ENCODE measurements around the gene ALX4.

Gene ALX4

DNA sequence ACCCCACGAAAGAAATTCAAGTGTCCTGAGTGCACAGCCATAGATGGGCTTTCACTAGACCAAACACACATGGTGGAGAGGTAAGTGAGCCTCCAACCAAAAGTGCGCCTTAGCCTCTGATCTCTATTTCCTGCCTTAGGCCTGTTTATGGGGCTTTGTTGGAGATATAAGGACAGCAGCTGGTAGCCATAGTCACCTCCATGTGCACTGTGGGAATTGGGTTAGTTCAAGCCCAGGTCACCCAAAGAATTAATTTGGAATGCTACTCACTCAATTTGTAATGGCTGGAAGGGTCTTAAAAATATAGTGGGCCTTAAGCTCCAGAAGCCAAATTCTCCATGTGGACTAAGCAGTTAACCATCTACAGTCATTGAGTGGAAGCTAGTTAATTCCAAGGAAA is 73.6 kb downstream of the ALX4 start:
- no peak for TF ChIP-seq GATA1 (IDR thresholded peaks at IDR 0.05; ENCODE audit: low read depth, low read length)
- TF ChIP-seq POLR2A (IDR thresholded peaks at IDR 0.05; ENCODE audit: low read length) = no peak
- no peak for DNase-seq

DNA sequence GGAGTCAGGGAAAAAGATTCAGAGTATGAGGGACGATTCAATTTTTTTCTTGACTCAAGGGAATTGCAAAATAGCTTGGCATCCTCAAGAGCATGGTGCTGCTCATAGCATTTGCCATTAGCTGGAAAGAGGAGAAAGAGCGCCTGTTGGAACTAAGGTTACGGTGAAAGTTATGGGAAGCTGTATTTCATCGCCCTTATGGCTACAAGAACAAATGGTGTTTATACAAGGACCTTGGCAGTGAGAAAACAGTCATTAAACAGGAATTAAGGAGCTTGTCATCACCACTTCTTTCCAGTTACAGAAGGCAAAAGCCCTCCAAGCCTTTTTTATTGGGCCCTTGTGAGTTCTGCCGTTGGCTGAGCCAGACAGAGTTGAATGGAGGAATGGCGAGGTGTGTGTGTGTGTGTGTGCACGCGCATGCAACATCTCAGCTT is 74.2 kb downstream of the ALX4 start:
- TF ChIP-seq GATA1 (IDR thresholded peaks at IDR 0.05; ENCODE audit: low read depth, low read length) = no peak
- no peak for TF ChIP-seq POLR2A (IDR thresholded peaks at IDR 0.05; ENCODE audit: low read length)
- DNase-seq = no peak

DNA sequence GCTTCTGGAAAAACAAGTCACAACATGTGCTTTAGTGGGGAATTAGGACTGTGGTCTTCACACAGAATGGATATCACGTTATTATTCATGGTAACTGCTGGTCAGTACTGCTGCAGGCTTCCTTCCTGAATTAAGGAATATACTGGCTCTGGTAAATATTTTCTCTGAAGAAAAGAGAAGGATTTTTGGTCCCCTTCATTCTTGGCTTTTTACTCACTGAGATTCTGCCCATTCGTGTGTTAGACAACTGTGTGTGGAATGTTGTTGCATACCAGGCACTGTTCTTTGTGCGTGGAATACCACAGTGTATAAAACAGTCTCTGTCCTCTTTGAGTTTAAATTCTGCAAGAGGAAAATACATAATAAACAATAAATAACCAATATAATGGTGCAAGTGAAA is 80.3 kb downstream of the ALX4 start:
- TF ChIP-seq POLR2A (IDR thresholded peaks at IDR 0.05; ENCODE audit: low read length) = no peak
- no peak for TF ChIP-seq GATA1 (IDR thresholded peaks at IDR 0.05; ENCODE audit: low read depth, low read length)
- no peak for DNase-seq

DNA sequence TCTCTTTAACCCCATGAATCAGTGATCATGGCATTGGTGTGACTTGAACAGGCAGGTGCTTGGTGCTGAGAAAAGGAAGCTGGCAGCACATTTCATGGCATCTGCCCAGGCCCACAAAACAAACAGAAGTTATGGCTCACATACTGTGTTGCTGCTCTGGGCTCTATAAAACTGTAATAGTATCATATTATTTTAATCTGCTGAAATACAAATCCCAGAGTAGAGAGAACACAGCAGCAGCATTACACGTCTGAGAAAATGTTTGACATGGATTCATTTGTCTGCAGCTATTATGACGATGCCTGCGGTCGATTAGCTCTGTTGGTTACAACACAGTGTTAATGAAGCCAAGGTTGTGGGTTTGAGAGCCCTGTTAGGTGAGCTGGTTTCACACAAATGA is 80.8 kb downstream of the ALX4 start:
- DNase-seq = no peak
- TF ChIP-seq POLR2A (IDR thresholded peaks at IDR 0.05; ENCODE audit: low read length) (no peak), GATA1 (IDR thresholded peaks at IDR 0.05; ENCODE audit: low read depth, low read length) (no peak)

DNA sequence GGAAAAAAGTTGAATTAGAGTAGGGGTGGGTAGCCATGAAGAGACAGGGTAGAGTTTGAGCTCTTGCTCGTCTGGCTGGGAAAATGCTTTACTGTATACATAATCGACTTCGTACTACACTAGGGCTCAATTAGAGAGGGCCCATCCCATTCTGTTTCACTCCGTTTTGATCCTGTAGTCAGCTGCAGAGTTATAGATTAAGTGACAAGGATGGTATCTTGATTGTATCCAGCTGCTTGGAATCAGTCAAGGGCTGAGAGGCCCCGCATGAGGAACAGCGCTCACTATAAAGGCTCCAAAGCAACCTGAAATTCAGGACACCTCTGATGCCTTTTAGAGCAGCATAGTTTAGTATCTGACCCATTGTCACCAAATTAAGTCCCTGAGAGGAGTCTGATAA is 81.6 kb downstream of the ALX4 start:
- DNase-seq = no peak
- no peak for TF ChIP-seq POLR2A (IDR thresholded peaks at IDR 0.05; ENCODE audit: low read length)
- TF ChIP-seq GATA1 (IDR thresholded peaks at IDR 0.05; ENCODE audit: low read depth, low read length) = no peak

DNA sequence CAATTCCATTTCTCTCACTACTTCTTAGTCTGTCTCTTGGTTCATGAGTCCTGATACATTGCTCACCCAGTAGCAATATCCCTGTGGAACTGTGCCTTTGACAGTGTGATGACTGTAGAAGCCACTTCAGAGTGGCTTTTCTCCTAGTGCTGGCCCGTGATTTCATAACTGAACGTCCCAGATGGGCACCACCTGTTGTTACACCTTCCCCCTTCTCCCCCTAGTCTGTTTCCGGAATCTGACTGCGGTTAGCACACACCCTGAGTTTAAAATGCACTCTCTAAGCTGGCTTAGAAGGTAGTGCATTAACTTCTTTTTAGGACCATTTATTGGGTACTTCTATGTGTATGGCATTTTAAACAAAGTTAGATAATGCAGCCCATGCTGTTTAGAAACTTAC is 83.0 kb downstream of the ALX4 start:
- TF ChIP-seq POLR2A (IDR thresholded peaks at IDR 0.05; ENCODE audit: low read length) = no peak
- no peak for TF ChIP-seq GATA1 (IDR thresholded peaks at IDR 0.05; ENCODE audit: low read depth, low read length)
- no peak for DNase-seq

DNA sequence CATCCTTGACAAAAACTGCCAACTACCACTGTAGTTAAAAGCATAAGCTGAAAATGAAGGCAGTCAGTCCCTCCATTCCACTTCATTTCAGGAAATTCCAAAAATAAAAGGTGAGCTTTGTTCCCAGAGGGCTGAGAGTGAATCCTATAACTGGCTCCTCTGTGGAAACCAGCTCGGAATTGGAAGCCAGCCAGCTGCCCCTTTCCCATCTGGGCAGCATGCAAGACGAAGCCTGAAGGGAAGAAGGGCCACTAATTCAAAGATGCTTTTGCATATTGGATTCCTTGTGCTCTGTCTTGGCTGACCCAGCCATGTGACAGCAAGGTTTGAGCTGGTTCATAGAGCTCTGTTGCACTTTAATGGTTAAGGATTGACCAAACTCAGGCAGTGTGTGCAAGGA is 83.4 kb downstream of the ALX4 start:
- DNase-seq = no peak
- TF ChIP-seq GATA1 (IDR thresholded peaks at IDR 0.05; ENCODE audit: low read depth, low read length) = no peak

DNA sequence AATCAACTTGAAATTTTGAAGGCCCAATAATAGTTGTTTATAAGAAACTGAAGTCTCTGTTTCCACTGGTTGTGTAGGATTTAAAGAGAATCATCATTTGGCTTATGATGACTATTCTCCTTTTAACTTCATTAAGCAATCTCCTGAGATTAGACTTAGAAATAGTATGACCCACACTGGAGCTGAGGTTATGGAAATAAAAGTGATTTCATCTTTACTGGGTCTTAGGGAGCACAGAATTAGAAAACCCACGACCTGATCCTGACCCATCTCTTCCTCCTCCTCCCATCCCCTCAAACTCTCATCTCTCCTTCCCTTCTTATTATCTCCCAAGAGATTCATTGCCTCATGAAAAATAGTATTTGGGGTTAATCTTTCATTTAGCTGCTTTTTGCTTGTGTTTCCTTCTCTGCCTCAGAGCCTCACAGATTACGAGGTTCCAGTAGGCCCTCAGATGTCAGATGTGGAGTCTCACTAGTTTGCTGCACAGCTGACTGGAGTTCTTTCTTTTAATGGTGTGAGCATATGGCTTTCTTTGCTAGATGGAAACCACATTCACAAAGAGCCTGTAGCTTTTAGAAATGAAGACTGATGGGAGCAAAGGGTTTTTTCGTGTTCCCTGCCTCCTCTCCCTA is 85.0 kb downstream of the ALX4 start:
- no peak for DNase-seq
- TF ChIP-seq POLR2A (IDR thresholded peaks at IDR 0.05; ENCODE audit: low read length) = no peak
- TF ChIP-seq GATA1 (IDR thresholded peaks at IDR 0.05; ENCODE audit: low read depth, low read length) = no peak

DNA sequence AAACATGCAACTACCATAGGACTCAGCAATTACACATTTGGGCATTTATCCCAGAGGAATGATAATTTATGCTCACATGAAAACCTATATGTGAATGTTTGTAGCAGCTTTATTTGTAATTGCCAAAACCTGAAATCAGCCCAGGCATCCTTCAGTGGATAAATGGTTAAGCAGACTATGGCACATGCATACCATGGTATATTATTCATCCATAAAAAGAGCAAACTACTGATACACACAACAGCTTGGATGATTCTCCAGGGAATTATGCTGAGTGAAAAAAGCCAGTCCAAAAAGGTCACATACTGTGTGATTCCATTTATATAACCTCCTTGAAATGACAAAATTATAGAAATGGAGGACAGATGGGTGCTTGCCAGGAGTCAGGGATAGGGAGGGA is 86.7 kb downstream of the ALX4 start:
- no peak for DNase-seq
- TF ChIP-seq POLR2A (IDR thresholded peaks at IDR 0.05; ENCODE audit: low read length) (no peak), GATA1 (IDR thresholded peaks at IDR 0.05; ENCODE audit: low read depth, low read length) (no peak)

DNA sequence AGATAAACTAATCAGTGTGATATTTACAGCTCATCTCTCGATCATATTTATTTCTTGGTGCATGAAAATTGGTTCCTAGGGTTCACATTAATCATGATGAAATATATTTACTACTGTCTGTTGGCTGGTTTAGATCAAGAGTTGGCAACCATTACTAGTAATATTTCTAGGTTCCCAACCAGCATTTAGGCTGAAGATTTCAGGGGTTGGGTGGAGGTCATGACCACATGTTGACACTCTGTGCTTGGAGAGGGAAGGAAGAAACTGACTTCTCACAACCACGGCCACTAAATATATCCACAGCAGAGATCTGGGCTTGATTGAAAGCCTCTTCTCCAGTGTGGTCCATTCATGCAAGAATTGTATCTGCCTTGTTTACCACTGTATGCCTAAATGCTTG is 87.9 kb downstream of the ALX4 start:
- TF ChIP-seq GATA1 (IDR thresholded peaks at IDR 0.05; ENCODE audit: low read depth, low read length) = no peak
- TF ChIP-seq POLR2A (IDR thresholded peaks at IDR 0.05; ENCODE audit: low read length) = no peak
- no peak for DNase-seq

DNA sequence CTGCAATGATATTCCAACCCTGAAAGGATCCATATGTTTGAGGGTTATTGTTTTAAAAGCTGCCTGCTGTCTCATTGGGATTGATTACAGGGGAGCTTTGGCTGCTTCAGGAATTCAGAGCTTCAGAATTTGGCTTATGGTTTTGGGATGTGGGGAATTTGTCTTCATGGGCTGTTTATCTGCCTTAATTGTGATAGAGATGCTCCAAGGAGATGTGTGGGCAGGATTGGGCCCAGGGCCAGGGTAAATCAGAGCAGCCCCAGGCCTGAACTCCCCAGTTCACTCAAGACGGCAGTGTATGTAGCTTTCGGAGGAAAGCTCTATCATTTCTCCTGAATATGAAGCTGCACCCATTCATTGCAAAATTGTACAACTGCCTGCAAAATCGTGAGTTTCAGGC is 88.5 kb downstream of the ALX4 start:
- DNase-seq = no peak
- TF ChIP-seq GATA1 (IDR thresholded peaks at IDR 0.05; ENCODE audit: low read depth, low read length) (no peak), POLR2A (IDR thresholded peaks at IDR 0.05; ENCODE audit: low read length) (no peak)

DNA sequence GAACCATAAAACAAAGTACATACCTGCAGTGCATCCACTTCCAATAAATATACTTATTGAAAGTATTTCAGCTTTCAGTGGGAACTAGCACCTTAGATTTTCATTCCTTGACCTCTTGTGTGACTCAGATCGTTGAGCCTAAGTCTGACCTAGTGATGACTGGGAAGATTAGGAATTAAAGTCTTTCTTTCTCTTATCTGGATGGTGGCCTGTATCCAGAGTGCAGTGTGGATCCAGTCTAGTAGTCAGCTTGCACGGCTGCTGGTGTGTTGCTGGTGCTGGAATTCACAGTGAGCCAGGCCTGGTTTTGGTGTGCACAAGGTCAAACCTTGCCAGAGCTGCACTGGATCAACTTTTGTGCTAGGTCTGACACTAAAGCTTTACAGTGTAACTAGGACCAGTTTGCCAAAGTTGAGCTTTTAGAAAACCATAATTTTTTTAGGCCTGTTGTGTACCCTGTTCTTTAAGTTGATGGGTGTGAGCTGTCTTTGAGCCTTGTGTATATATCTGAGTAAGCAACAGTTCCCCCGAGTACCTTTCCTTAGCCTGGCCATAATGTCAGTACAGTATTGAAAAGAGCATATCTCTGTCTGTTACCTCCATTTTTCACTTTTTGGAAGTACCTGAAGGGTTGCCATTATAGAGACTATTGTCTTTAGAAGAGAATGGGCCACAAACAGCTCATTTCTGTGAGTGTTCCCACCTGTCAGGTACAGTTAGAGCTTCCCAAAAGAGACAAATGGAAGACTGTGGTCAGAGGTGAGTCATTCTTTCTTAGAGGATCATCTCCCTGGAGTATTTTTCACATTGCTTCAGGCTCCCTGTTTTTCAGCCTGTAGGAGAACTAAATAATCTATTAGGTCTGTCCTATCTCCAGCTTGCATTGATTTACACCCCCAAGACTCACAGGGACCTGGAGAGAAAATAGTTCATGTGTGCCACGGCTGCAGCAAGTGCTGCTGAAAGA is 89.8 kb downstream of the ALX4 start:
- TF ChIP-seq GATA1 (IDR thresholded peaks at IDR 0.05; ENCODE audit: low read depth, low read length) (no peak), POLR2A (IDR thresholded peaks at IDR 0.05; ENCODE audit: low read length) (no peak)
- no peak for DNase-seq

DNA sequence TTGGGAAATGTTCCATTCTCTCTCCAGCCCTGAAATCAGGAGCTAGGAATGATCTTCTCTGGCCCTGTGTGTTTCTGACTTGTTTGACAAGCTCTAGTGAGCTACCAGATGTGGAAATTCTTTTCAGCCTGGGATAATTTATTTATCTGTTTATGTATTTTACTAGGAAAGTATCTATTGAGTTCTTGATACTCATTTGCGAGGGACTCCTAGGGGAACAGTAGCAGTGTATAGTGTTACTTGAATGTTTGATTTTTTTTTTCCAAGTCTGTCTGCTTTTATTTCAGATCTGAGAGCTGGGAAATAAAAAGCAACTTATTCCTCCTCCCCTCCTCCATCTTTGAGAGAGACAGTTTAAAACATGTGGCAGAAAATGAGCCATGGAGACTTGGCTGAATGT is 92.5 kb downstream of the ALX4 start:
- DNase-seq = no peak
- TF ChIP-seq POLR2A (IDR thresholded peaks at IDR 0.05; ENCODE audit: low read length) = no peak
- TF ChIP-seq GATA1 (IDR thresholded peaks at IDR 0.05; ENCODE audit: low read depth, low read length) = no peak

DNA sequence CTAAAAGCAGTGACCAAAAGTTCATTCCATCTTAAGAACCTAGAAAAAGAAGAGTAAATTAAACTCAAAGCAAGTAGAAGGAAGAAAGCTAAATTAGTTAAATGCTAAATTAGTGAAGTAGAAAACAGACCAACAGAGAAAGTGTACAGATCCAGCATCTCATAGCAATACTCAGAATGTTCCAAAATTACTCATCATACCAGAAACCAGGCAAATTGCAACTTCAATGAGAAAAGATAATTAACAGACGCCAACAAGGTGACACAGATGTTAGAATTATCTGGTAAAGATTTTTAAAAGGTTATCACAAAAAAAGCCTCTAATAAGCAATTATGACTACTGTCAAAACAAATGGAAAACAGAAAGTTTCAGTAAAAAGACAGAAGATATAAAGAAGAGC is 96.8 kb downstream of the ALX4 start:
- DNase-seq = no peak
- no peak for TF ChIP-seq POLR2A (IDR thresholded peaks at IDR 0.05; ENCODE audit: low read length)

DNA sequence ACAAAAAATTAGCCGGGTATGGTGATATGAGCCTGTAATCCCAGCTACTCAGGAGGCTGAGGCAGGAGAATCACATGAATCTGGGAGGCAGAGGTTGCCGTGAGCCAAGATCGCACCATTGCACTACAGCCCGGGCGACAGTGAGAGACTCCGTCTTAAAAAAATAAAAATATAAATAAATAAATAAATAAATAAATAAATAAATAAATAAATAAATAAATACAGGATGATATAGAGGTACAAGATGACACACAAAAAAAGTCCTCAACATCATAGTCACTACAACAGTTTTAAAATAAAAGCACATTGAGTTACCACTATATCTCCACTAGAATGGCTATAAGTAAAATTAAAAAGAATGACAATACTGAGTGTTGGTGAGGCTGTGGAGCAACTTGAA is 97.8 kb downstream of the ALX4 start:
- DNase-seq = no peak
- TF ChIP-seq POLR2A (IDR thresholded peaks at IDR 0.05; ENCODE audit: low read length) (no peak), GATA1 (IDR thresholded peaks at IDR 0.05; ENCODE audit: low read depth, low read length) (no peak)

Data from erythroblast (primary cell).